Loucy (cell line): Measurements from ENCODE around the gene SGPP1.

Experiments
- EZH2phosphoT487 ChIP-seq: fragments of 200-600 bp; IDR thresholded peaks from 2 replicates; pipeline ENCODE4 v1.6.1; 2018; ENCODE audit warnings: antibody characterized with exemption, mild to moderate bottlenecking, moderate library complexity, borderline replicate concordance
- TF ChIP-seq, protein P1 (sequence below): fragments of 200-600 bp; sonication (generic); conservative IDR thresholded peaks from 2 replicates; pipeline ENCODE4 v1.5.1; 2014; ENCODE audit warnings: mild to moderate bottlenecking, antibody characterized with exemption, low read length

- TF ChIP-seq, protein P1, sequence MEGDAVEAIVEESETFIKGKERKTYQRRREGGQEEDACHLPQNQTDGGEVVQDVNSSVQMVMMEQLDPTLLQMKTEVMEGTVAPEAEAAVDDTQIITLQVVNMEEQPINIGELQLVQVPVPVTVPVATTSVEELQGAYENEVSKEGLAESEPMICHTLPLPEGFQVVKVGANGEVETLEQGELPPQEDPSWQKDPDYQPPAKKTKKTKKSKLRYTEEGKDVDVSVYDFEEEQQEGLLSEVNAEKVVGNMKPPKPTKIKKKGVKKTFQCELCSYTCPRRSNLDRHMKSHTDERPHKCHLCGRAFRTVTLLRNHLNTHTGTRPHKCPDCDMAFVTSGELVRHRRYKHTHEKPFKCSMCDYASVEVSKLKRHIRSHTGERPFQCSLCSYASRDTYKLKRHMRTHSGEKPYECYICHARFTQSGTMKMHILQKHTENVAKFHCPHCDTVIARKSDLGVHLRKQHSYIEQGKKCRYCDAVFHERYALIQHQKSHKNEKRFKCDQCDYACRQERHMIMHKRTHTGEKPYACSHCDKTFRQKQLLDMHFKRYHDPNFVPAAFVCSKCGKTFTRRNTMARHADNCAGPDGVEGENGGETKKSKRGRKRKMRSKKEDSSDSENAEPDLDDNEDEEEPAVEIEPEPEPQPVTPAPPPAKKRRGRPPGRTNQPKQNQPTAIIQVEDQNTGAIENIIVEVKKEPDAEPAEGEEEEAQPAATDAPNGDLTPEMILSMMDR = no peak
- TF ChIP-seq EZH2phosphoT487 = no peak
Measured at GRCh38 chr14:63652406-63652805, 75.5 kb downstream of the SGPP1 start.
